Measurements from ENCODE around the gene FAM222B.
"Not testable (repeated sequence)": the region's sequence is repeated elsewhere in the genome, so short reads cannot be mapped to it uniquely, and the experiment has no call there.

The FAM222B gene

GRCh38 chr17:28726226-28726626, 116.4 kb downstream of the FAM222B start, which contains the start of gene TLCD1:
Gene TLCD1, minus strand, starts transcription at chr17:28726233. Its CDS starts 136 bp downstream, at chr17:28726097.
- DNase-seq = peak; percentile 39 to 68 (median 50)

- DNase-seq = peak in 2 of 6 experiments; percentile 49 to 56
Observed at GRCh38 chr17:28725660-28726225, 116.8 kb downstream of the FAM222B start.

- DNase-seq = peak in 1 of 6 experiments; percentile 23
Observed at GRCh38 chr17:28725166-28725659, 117.4 kb downstream of the FAM222B start.

GRCh38 chr17:28724500-28725165, 118.0 kb downstream of the FAM222B start:
- peak in 2 of 6 experiments; percentile 8 to 46 for DNase-seq

- not testable (repeated sequence) for DNase-seq
Observed at GRCh38 chr17:28723836-28724499, 118.6 kb downstream of the FAM222B start.

GRCh38 chr17:28723159-28723835, 119.3 kb downstream of the FAM222B start:
- no peak for DNase-seq

- DNase-seq = no peak
Observed at GRCh38 chr17:28722417-28723158, 120.0 kb downstream of the FAM222B start.

GRCh38 chr17:28720997-28721329, 121.6 kb downstream of the FAM222B start:
- not testable (repeated sequence) for DNase-seq

- DNase-seq = no peak
Observed at GRCh38 chr17:28720247-28720996, 122.2 kb downstream of the FAM222B start.

GRCh38 chr17:28719021-28719433, 123.6 kb downstream of the FAM222B start:
- DNase-seq = no peak

- no peak for DNase-seq
Observed at GRCh38 chr17:28718333-28719020, 124.1 kb downstream of the FAM222B start.

- DNase-seq = peak in 3 of 6 experiments; percentile 8 to 24 (median 20)
Observed at GRCh38 chr17:28717578-28718332, 124.8 kb downstream of the FAM222B start, which contains the start of gene RAB34. Gene RAB34, minus strand, starts transcription at chr17:28717868. Its CDS starts 602 bp downstream, at chr17:28717266.

- no peak for DNase-seq
Observed at GRCh38 chr17:28716740-28717577, 125.6 kb downstream of the FAM222B start.

GRCh38 chr17:28715217-28715616, 127.4 kb downstream of the FAM222B start:
- no peak for DNase-seq

GRCh38 chr17:28714281-28714680, 128.3 kb downstream of the FAM222B start:
- no peak for DNase-seq

GRCh38 chr17:28712705-28713415, 129.7 kb downstream of the FAM222B start:
- DNase-seq = no peak

- peak in 5 of 6 experiments; percentile 28 to 62 (median 51) for DNase-seq
Observed at GRCh38 chr17:28712032-28712704, 130.4 kb downstream of the FAM222B start.

GRCh38 chr17:28711723-28712031, 130.9 kb downstream of the FAM222B start, which contains the start of gene PROCA1:
Gene PROCA1, minus strand, starts transcription at chr17:28711888. Its CDS starts 228 bp downstream, at chr17:28711660.
- DNase-seq = peak in 3 of 6 experiments; percentile 54 to 76 (median 57)

Measured in stimulated activated naive CD4-positive, alpha-beta T cell (primary cell).